NCI-H748 (cell line): ENCODE data around the gene ABCC2.
"Not testable (repeated sequence)": the region's sequence is repeated elsewhere in the genome, so short reads cannot be mapped to it uniquely, and the experiment has no call there.

Source experiments
- DNase-seq: peaks from one replicate; lab custom pipeline; 2025; ENCODE audit not compliant: unreplicated experiment; lab: John Stamatoyannopoulos, UW

Gene ABCC2

GRCh38 chr10:99782447-99783286 is at the start of gene ABCC2:
Gene ABCC2 (plus strand): TSS chr10:99782640. CDS start chr10:99782845, 205 bp downstream.
- no peak for DNase-seq

DNA sequence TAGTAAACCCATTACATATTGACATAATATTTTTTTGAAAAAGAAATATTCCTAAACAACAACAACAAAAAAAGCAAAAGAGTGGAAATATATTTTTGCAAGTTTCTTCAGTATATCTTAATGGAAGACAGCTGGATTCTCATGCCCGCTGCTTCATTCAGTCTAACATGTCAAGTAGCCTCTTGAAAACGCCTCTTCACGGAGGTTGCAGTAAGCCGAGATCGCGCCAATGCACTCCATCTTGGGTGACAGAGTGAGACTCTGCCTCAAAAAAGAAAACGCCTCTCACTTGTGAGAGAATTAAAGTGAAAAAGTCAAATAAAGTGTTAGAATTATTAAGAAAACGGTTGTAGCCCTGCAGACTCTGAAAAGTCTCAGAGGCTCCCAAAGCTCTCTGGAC is 49.1 kb upstream of the ABCC2 start:
- DNase-seq, result no peak

DNA sequence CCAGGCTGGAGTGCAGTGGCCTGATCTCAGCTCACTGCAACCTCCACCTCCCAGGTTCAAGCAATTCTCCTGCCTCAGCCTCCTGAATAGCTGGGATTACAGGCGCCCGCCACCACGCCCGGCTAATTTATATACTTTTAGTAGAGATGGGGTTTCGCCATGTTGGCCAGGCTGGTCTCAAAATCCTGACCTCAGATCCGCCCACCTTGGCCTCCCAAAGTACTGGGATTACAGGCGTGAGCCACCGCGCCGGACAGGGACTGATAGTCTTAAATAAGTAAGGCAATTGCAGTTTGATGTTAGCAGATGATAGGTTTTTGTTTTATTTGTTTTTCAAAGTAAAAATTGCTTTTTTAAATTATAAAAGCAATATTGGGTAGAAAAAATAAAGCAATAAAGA is 48.3 kb upstream of the ABCC2 start:
- not testable (repeated sequence) for DNase-seq

GRCh38 chr10:99740260-99740659 is 42.2 kb upstream of the ABCC2 start:
- DNase-seq, result no peak

DNA sequence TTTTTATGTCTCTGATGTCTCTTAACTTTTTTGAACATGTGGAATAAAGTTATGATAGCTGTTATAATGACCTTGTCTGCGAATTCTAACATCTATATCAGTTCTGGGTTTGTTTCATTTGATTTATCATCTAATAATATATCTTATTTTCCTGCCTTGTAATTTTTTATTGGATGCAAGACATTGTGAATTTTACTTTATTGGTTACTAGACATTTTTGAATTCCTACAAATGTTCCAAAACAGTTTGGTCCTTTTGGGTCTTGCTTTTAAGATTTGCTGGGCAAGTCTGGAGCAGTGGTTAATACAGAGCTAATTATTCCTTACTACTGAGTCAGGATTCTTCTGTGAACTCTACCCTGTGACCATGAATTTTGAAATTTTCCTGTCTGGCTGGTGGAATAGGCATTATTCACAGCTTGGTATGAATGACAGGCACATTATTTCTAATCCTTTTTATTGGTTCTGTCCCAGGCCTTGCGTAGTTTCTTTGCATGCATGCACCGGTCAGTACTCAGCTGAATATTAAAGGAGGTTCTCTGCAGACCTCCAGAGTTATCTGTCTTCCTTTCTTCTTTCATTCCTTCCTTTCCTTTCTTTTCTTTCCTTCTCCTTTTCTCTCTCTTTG is 41.4 kb upstream of the ABCC2 start:
- DNase-seq, result no peak

DNA sequence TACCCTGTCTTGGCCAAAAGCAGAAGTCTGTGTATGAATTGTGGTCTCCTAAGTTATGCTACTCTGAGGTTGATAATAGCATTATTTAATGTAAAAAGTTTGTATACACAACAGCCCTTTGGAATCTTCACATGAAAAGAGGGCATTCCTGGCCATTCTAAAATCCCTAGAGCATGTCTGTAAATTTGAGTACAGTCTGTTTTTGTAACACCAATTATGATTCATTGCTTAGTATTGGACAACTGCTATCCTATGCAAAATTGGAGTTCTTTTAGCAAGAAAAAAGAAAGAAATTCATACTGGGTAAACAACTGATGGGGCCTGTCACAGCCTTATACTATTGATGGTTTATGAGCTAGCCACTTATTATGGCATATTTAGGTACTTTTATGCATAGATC is 40.2 kb upstream of the ABCC2 start:
- DNase-seq, result no peak

- DNase-seq, result no peak
Measured at GRCh38 chr10:99742701-99743100, 39.7 kb upstream of the ABCC2 start.

DNA sequence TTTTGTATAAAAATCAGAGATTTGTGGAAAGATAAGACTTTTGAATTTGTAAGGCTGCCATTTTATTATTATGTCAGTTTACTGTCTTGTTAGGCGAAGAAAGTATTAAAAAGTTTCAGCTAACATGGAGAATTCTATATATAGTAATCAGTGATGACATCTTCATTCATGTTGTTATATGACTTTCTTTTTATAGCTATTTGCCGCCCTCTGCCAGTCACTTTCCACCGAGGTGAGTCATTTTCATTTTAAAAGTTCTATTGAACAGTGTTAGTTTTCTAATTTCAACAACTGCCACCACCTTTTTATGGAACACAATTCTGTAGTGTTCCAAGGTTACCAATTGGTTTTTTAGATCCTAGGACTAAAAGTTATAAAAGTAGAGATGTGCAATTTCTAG is 38.6 kb upstream of the ABCC2 start:
- no peak for DNase-seq

DNA sequence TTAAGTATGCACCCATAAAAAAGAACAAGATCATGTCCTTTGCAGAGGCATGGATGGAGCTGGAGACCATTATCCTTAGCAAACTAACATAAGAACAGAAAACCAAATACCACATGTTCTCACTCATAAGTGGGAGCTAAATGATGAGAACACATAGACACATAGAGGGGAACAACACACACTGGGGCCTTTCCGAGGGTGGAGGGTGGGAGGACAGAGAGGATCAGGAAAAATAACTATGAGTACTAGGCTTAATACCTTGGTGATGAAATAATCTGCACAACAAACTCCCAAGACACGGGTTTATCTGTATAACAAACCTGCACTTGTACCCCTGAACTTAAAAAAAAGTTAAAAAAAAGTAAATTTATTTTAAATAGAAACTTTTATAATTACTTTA is 36.3 kb upstream of the ABCC2 start:
- not testable (repeated sequence) for DNase-seq

- DNase-seq, result no peak
Measured at GRCh38 chr10:99748823-99749451, 33.5 kb upstream of the ABCC2 start.

DNA sequence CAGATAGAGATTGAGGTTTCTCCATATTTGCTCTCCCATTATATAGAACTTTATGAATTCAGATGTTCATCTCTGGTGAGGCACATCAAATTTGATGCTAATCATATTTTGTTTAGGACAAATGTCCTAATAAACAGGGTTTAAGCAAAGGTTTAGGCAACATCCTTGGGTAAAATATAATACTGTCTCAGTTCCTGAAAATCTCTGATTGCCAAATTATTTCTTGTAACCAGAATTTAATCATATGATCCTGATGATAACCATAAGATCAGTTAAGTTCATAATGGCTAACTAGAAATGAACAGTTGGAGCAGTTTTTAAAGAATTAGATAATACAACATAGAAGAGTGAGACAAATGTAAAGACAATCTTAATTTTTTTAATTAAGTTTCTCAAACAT is 31.8 kb upstream of the ABCC2 start:
- no peak for DNase-seq

- no peak for DNase-seq
Measured at GRCh38 chr10:99754670-99755069, 27.8 kb upstream of the ABCC2 start.

- DNase-seq, result no peak
Measured at GRCh38 chr10:99756159-99756558, 26.3 kb upstream of the ABCC2 start.

- no peak for DNase-seq
Measured at GRCh38 chr10:99758211-99758891, 24.1 kb upstream of the ABCC2 start.

- no peak for DNase-seq
Measured at GRCh38 chr10:99760321-99760720, 22.1 kb upstream of the ABCC2 start.

GRCh38 chr10:99761365-99761764 is 21.1 kb upstream of the ABCC2 start:
- DNase-seq, result no peak

DNA sequence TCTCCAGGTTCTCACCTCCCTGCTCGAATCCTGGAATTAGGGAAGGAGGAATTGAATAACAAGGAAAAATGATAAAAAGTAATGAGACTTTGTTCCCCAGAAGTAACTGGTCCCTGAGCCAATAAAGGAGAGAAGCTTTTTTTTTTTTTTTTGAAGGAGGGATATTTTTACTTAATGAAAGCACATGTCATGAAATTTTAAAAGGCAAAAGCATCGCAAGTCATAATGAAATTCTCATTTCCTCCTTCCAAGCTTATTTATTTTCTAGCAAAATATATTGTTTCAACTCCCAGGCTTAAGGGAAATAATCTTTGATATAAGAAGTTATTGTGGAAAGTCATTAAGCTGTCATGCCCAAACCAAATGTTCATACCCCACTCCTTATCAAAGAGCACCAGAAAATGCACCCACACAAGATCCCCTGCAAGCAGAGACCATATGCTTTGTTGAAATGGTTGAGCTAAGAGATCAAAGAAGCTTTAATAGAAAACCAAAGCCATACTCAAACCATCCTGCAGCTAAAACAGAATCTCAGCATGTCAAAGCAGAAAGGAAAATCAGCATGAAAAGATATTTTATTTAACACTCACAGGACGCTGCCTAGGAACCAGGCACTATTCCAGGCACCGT is 16.7 kb upstream of the ABCC2 start:
- no peak for DNase-seq

- DNase-seq, result no peak
Measured at GRCh38 chr10:99766302-99766681, 16.1 kb upstream of the ABCC2 start.

GRCh38 chr10:99767901-99768300 is 14.5 kb upstream of the ABCC2 start:
- no peak for DNase-seq

- peak; percentile 7 for DNase-seq
Measured at GRCh38 chr10:99768556-99768955, 13.9 kb upstream of the ABCC2 start.

GRCh38 chr10:99769706-99770105 is 12.7 kb upstream of the ABCC2 start:
- no peak for DNase-seq
